Glutamatergic neuron (in vitro differentiated cells): ENCODE measurements around the gene TRIP11. TPM values are rescaled to one million over a fixed set of nuclear protein-coding genes. Genes with fewer than 3 reads are reported as not detected.

ENCODE experiments used
- DNase-seq: peaks from one replicate; pipeline ENCODE4 v3.0.0; 2022
- H3K27ac Mint-ChIP-seq: one replicate; pipeline ENCODE4 v1.8.0; 2020; ENCODE audit warnings: mild to moderate bottlenecking, mixed read lengths, inconsistent platforms; ENCODE audit not compliant: unreplicated experiment
- H3K27me3 Mint-ChIP-seq: one replicate; pipeline ENCODE4 v1.8.0; 2020; ENCODE audit warnings: mild to moderate bottlenecking, moderate library complexity, mixed read lengths, inconsistent platforms; ENCODE audit not compliant: unreplicated experiment
- H3K36me3 Mint-ChIP-seq: one replicate; pipeline ENCODE4 v1.8.0; 2020; ENCODE audit warnings: mild to moderate bottlenecking, mixed read lengths, inconsistent platforms; ENCODE audit not compliant: unreplicated experiment
- H3K4me1 Mint-ChIP-seq: one replicate; pipeline ENCODE4 v1.8.0; 2020; ENCODE audit warnings: mild to moderate bottlenecking, low read depth, mixed read lengths, inconsistent platforms; ENCODE audit not compliant: unreplicated experiment
- H3K4me3 Mint-ChIP-seq: one replicate; pipeline ENCODE4 v1.8.0; 2020; ENCODE audit warnings: mild to moderate bottlenecking, mixed read lengths, inconsistent platforms; ENCODE audit not compliant: unreplicated experiment
- H3K9me3 Mint-ChIP-seq: one replicate; pipeline ENCODE4 v1.8.0; 2020; ENCODE audit warnings: mild to moderate bottlenecking, moderate library complexity, mixed read lengths, inconsistent platforms; ENCODE audit not compliant: unreplicated experiment
- CTCF ChIP-seq: fragments of 200-600 bp; sonication (generic); IDR thresholded peaks from one replicate; pipeline ENCODE4 v1.5.0; 2021; ENCODE audit not compliant: partially characterized antibody, unreplicated experiment
- total RNA-seq: library from RNA; stranded (reverse); fragmentation: NEBNext Ultra II Directional; extraction: Animal tissue kit (Norgen Biotek cat#: 25700); gene quantifications from one replicate; pipeline ENCODE4 v1.2.1, GENCODE V29; 2021; ENCODE audit not compliant: unreplicated experiment

The TRIP11 gene
- total RNA-seq, 1 donor from 2014 or later, result 33.8 TPM

GRCh38 chr14:92026548-92027190 is 13.2 kb downstream of the TRIP11 start:
- Mint-ChIP-seq H3K36me3 (no peaks in the 10 kb centered on the region), H3K9me3 (no peaks in the 10 kb centered on the region), H3K27me3 (no peaks in the 10 kb centered on the region), H3K4me3 (no peak overlapping the region), H3K4me1 (no peaks in the 10 kb centered on the region), H3K27ac (no peak overlapping the region)
- no peak for TF ChIP-seq CTCF
- no peak for DNase-seq

DNA sequence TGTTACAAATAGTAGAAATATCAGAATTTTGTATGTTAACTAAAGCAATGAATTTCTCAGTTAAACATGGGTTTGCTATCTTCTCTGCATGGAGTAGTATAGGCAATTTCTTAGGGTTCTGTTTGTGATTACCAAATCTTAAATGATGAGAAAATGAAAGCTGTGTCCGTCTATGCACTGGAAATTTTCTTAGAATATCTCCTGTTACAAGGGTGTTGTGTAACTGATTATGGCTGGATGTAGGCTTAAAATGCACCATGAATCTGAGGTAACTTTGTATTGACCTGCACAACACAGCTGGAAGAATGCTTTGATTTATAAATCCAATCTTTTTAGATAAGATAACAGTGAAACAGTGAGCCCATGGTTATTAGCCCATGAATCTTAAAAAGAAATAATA is 17.8 kb downstream of the TRIP11 start:
- Mint-ChIP-seq H3K27ac (no peak overlapping the region), H3K27me3 (no peaks in the 10 kb centered on the region), H3K4me1 (no peaks in the 10 kb centered on the region), H3K9me3 (no peaks in the 10 kb centered on the region), H3K36me3 (no peaks in the 10 kb centered on the region), H3K4me3 (no peak overlapping the region)
- DNase-seq, result no peak
- no peak for TF ChIP-seq CTCF

DNA sequence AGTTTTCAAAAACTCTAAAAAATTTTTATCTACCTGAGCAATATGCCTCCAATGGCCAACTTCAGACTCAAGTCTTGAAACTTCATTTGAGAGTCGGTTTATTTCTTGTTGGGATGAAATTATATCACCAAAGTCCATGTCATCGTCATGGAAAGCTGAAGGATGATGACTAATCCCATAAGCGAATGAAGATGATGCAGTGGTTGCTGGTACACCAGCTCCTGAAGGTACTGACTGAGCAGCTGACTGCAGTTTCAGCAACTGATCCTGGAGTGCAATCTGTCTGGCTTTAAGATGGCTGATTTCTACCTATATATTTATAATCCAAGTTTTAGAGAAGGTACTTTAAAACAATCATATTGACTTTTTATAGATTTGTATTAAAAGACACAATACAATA is 18.3 kb downstream of the TRIP11 start:
- no peaks in the 10 kb centered on the region for H3K27me3 Mint-ChIP-seq
- no peak overlapping the region for H3K4me3 Mint-ChIP-seq
- TF ChIP-seq CTCF, result no peak
- no peaks in the 10 kb centered on the region for H3K9me3 Mint-ChIP-seq
- H3K4me1 Mint-ChIP-seq, result no peaks in the 10 kb centered on the region
- H3K27ac Mint-ChIP-seq, result no peak overlapping the region
- DNase-seq, result no peak
- H3K36me3 Mint-ChIP-seq, result no peaks in the 10 kb centered on the region

DNA sequence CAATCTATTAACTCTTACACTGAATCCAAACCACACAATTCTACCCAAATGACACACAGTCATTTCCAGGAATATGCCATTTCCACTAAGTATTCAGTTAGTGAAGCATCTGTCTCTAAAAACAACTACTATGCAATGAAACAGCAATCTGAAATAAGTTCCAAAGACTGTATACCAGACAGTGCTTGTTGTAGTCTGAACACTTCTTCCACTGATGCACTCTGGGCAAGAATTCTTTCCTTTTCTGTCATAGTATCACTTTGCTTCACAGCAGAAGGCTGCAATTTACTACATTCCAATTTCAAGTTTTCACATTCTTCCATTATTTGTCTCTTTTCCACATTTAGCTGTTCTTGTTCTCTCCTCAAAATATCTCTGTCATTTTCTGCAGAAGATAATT is 25.8 kb downstream of the TRIP11 start:
- Mint-ChIP-seq H3K36me3 (no peaks in the 10 kb centered on the region), H3K27me3 (peaks cover 2% of the 10 kb centered on the region), H3K27ac (no peak overlapping the region), H3K4me1 (no peaks in the 10 kb centered on the region), H3K4me3 (no peak overlapping the region), H3K9me3 (no peaks in the 10 kb centered on the region)
- no peak for TF ChIP-seq CTCF
- no peak for DNase-seq

DNA sequence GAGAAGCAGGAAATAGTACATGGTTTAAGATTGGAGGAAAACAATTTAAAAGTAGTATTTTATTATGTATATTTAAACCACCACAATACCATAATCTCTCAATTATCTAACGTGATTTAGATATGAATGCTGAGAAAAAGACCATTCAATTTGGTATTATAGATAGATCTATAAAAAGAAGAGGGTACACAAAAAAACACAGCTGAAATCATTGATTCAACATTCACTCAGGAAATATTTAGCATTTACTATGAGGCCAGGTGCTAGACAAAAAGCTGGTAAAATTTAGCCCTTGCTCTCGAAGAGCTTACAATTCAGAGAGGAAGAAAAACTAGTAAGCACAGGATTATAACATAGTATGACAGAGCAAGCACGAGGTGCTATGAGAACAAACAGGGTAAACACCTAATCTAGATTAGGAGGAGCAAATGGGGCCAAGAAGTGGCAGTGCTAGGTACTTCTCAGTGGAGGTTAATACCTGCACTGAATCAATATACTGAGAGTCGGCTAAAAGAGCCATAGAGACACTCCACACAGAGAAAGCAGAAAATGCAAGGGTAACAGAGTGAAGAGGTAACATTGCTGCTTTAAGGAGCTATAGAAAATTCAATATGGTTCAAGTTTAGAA is 27.6 kb downstream of the TRIP11 start:
- Mint-ChIP-seq H3K27ac (no peak overlapping the region), H3K4me3 (no peak overlapping the region), H3K27me3 (peaks cover 2% of the 10 kb centered on the region), H3K36me3 (no peaks in the 10 kb centered on the region), H3K4me1 (no peaks in the 10 kb centered on the region), H3K9me3 (no peaks in the 10 kb centered on the region)
- DNase-seq, result no peak
- no peak for TF ChIP-seq CTCF
